ENCODE measurements around the gene KIF25.

KIF25 gene

DNA sequence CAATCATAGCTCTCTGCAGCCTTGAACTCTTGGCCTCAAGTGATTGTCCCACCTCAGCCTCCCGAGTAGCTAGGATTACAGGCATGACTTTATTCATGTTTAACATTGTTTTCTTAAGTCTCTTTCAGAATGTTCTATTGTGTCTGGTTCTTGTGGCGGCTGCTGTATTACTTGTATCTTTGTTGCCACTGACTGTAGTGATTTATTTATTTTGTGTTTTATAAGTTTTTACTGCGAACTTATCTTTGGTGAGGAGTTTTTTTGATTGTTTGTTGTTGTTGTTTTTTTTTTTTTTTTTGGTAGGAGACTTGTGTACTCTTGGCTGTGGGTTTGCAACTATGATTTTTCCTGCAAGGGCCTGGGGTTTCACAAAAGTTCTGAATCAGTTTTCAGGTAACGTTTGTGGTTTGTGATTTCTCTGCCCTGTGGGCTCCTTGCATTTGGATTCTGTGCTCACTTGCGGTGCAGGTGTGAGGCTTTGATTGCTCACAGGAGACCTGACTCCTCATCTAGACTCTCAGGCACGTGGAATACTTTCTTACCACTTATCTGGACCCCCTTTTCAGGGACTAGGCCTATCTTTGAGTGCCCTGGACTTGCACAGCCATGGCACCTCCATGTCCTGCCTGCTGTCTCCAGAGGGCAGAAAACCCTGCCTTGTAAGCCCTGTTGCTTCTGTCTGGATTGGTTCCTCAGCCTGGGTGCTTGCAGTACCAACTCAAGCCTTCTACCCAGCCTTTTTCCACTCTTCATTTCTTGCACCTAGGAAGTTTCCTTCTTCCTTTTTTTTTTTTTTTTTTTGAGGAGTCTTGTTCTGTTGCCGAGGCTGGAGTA is 25.2 kb downstream of the KIF25 start:
- Histone ChIP-seq H3K36me3 (ENCODE audit: control insufficient read depth in 1 of 2, insufficient read depth in 2 of 2, low read length in 2 of 2) (no peaks in the 10 kb centered on the region), H3K9me3 (ENCODE audit: control insufficient read depth in 1 of 2, low read length in 2 of 2) (peaks cover 0 to 2% of the 10 kb centered on the region in 2 donors), H3K4me3 (ENCODE audit: low read depth in 1 of 2, low read length in 2 of 2) (no peak overlapping the region), H3K4me1 (ENCODE audit: control insufficient read depth in 1 of 2, insufficient read depth in 2 of 2, low read length in 2 of 2) (no peaks in the 10 kb centered on the region), H3K27ac (ENCODE audit: low read length) (no peak overlapping the region), H3K27me3 (ENCODE audit: low read depth, low read length) (no peaks in the 10 kb centered on the region)

DNA sequence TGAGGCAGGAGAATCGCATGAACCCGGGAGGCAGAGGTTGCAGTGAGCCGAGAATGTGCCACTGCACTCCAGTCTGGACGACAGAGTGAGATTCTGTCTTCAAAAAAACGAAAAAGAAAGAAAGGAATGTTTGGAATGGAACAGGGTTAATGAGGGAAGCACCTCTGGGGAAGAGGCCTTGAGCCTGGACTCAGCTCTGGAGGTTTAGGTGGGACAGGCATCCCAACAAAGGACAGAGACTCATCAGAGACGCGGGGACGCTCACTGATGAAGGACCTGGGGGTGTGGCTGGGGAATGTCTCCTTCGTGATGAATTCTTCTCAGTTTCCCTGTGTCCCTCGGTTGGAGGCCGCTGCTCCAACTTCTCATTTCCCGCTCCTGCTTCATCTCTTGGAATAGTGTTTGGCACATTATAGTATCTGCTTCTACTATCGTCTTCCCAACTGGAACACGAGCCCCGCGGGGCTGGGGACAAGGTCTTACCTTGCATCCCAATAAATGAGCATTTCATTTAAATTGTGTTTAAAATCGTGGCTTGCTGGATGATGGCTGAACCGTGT is 27.6 kb downstream of the KIF25 start:
- Histone ChIP-seq H3K4me3 (ENCODE audit: low read depth in 1 of 2, low read length in 2 of 2) (no peak overlapping the region), H3K27ac (ENCODE audit: low read length) (no peak overlapping the region), H3K27me3 (ENCODE audit: low read depth, low read length) (no peaks in the 10 kb centered on the region), H3K4me1 (ENCODE audit: control insufficient read depth in 1 of 2, insufficient read depth in 2 of 2, low read length in 2 of 2) (no peaks in the 10 kb centered on the region), H3K9me3 (ENCODE audit: control insufficient read depth in 1 of 2, low read length in 2 of 2) (peaks cover 0 to 2% of the 10 kb centered on the region in 2 donors), H3K36me3 (ENCODE audit: control insufficient read depth in 1 of 2, insufficient read depth in 2 of 2, low read length in 2 of 2) (no peaks in the 10 kb centered on the region)

GRCh38 chr6:168025831-168026710 is 28.6 kb downstream of the KIF25 start:
- Histone ChIP-seq H3K4me3 (ENCODE audit: low read depth in 1 of 2, low read length in 2 of 2) (no peak overlapping the region), H3K27ac (ENCODE audit: low read length) (no peak overlapping the region), H3K27me3 (ENCODE audit: low read depth, low read length) (no peaks in the 10 kb centered on the region), H3K36me3 (ENCODE audit: control insufficient read depth in 1 of 2, insufficient read depth in 2 of 2, low read length in 2 of 2) (no peaks in the 10 kb centered on the region), H3K4me1 (ENCODE audit: control insufficient read depth in 1 of 2, insufficient read depth in 2 of 2, low read length in 2 of 2) (no peaks in the 10 kb centered on the region), H3K9me3 (ENCODE audit: control insufficient read depth in 1 of 2, low read length in 2 of 2) (no peaks in the 10 kb centered on the region)

GRCh38 chr6:168026925-168027324 is 29.5 kb downstream of the KIF25 start:
- no peak overlapping the region for H3K27ac ChIP-seq (ENCODE audit: low read length)
- H3K9me3 ChIP-seq (ENCODE audit: control insufficient read depth in 1 of 2, low read length in 2 of 2) = no peaks in the 10 kb centered on the region
- no peaks in the 10 kb centered on the region for H3K36me3 ChIP-seq (ENCODE audit: control insufficient read depth in 1 of 2, insufficient read depth in 2 of 2, low read length in 2 of 2)
- H3K4me3 ChIP-seq (ENCODE audit: low read depth in 1 of 2, low read length in 2 of 2) = no peak overlapping the region
- no peaks in the 10 kb centered on the region for H3K4me1 ChIP-seq (ENCODE audit: control insufficient read depth in 1 of 2, insufficient read depth in 2 of 2, low read length in 2 of 2)
- H3K27me3 ChIP-seq (ENCODE audit: low read depth, low read length) = no peaks in the 10 kb centered on the region

DNA sequence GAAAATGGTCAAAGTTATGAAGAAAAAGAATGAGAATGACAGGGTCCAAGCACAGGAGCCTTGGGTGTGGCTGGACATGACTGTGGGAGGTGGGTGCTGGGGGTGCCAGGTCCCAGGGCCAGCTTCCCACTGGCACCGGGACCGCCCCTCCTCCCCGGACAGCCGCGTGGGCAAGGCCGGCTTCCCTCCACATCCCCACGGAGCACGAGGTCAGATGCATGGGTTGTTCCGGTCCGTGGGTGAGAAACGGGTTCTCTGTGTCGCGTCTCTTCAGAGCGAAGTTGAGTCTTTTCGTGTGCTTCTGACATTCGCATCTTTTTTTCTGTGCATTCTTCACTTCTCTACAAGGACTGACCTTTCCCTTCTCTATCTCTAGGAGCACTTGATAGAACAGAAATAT is 30.1 kb downstream of the KIF25 start:
- no peaks in the 10 kb centered on the region for H3K9me3 ChIP-seq (ENCODE audit: control insufficient read depth in 1 of 2, low read length in 2 of 2)
- no peaks in the 10 kb centered on the region for H3K27me3 ChIP-seq (ENCODE audit: low read depth, low read length)
- no peak overlapping the region for H3K4me3 ChIP-seq (ENCODE audit: low read depth in 1 of 2, low read length in 2 of 2)
- H3K4me1 ChIP-seq (ENCODE audit: control insufficient read depth in 1 of 2, insufficient read depth in 2 of 2, low read length in 2 of 2) = no peaks in the 10 kb centered on the region
- no peak overlapping the region for H3K27ac ChIP-seq (ENCODE audit: low read length)
- no peaks in the 10 kb centered on the region for H3K36me3 ChIP-seq (ENCODE audit: control insufficient read depth in 1 of 2, insufficient read depth in 2 of 2, low read length in 2 of 2)

GRCh38 chr6:168028181-168028580 is 30.7 kb downstream of the KIF25 start:
- H3K9me3 ChIP-seq (ENCODE audit: control insufficient read depth in 1 of 2, low read length in 2 of 2) = no peaks in the 10 kb centered on the region
- H3K27me3 ChIP-seq (ENCODE audit: low read depth, low read length) = no peaks in the 10 kb centered on the region
- no peak overlapping the region for H3K27ac ChIP-seq (ENCODE audit: low read length)
- no peaks in the 10 kb centered on the region for H3K36me3 ChIP-seq (ENCODE audit: control insufficient read depth in 1 of 2, insufficient read depth in 2 of 2, low read length in 2 of 2)
- no peaks in the 10 kb centered on the region for H3K4me1 ChIP-seq (ENCODE audit: control insufficient read depth in 1 of 2, insufficient read depth in 2 of 2, low read length in 2 of 2)
- H3K4me3 ChIP-seq (ENCODE audit: low read depth in 1 of 2, low read length in 2 of 2) = no peak overlapping the region

DNA sequence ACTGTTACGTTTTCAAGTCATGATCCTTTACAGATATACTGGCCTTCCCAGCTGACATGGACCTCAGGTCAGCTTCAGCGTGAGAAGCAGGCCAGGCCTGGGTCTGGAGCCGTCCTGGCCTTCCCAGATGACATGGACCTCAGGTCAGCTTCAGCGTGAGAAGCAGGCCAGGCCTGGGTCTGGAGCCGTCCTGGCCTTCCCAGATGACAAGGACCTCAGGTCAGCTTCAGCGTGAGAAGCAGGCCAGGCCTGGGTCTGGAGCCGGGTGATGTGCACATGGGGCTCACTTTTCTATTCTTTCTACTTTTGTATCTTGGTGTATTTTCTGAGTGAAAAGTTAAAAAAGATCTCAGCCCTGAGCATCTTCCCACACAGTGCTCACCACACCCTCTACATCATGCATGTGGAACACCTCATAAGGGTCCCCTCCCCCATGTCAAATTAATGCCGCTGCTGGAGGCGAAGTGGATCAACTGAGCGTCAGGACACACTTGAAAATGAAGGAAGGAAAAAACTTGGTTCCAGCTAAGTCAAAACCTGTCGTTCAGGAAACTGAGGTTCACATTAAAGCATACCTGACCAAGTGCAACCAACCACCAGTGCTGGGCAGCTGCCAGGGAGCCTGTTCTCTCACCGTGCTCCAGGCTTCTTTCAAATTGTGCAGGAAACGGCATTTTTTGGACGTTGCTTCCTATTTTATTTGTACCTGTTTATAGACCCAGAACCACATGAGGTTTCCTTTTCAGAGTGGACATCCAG is 32.2 kb downstream of the KIF25 start:
- Histone ChIP-seq H3K9me3 (ENCODE audit: control insufficient read depth in 1 of 2, low read length in 2 of 2) (no peaks in the 10 kb centered on the region), H3K27ac (ENCODE audit: low read length) (no peak overlapping the region), H3K4me3 (ENCODE audit: low read depth in 1 of 2, low read length in 2 of 2) (no peak overlapping the region), H3K4me1 (ENCODE audit: control insufficient read depth in 1 of 2, insufficient read depth in 2 of 2, low read length in 2 of 2) (no peaks in the 10 kb centered on the region), H3K36me3 (ENCODE audit: control insufficient read depth in 1 of 2, insufficient read depth in 2 of 2, low read length in 2 of 2) (no peaks in the 10 kb centered on the region), H3K27me3 (ENCODE audit: low read depth, low read length) (no peaks in the 10 kb centered on the region)

- no peaks in the 10 kb centered on the region for H3K4me1 ChIP-seq (ENCODE audit: control insufficient read depth in 1 of 2, insufficient read depth in 2 of 2, low read length in 2 of 2)
- no peak overlapping the region for H3K27ac ChIP-seq (ENCODE audit: low read length)
- no peak overlapping the region for H3K4me3 ChIP-seq (ENCODE audit: low read depth in 1 of 2, low read length in 2 of 2)
- no peaks in the 10 kb centered on the region for H3K9me3 ChIP-seq (ENCODE audit: control insufficient read depth in 1 of 2, low read length in 2 of 2)
- H3K27me3 ChIP-seq (ENCODE audit: low read depth, low read length) = no peaks in the 10 kb centered on the region
- no peaks in the 10 kb centered on the region for H3K36me3 ChIP-seq (ENCODE audit: control insufficient read depth in 1 of 2, insufficient read depth in 2 of 2, low read length in 2 of 2)
Measured at GRCh38 chr6:168030218-168030746, 32.8 kb downstream of the KIF25 start.

DNA sequence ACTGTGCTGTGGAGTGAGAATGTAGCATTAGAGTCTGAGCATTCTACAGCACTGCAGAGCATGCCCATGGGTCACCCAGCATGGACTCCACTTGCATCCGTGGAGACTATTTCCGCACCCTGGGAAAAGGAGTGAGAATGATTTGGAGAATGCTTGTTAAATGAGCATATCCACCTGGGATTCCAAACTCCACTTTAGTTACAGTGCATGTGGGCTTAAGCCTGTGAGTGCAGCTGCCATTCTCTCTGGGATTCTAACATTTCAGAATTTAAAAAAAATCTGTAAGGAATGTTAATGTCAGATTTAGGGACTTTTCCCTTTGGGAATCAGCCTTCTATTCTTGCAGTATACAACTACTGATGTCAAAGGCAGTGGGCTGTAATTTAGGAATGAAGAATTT is 33.4 kb downstream of the KIF25 start:
- Histone ChIP-seq H3K27ac (ENCODE audit: low read length) (no peak overlapping the region), H3K4me1 (ENCODE audit: control insufficient read depth in 1 of 2, insufficient read depth in 2 of 2, low read length in 2 of 2) (peaks cover 3 to 4% of the 10 kb centered on the region in 2 donors), H3K36me3 (ENCODE audit: control insufficient read depth in 1 of 2, insufficient read depth in 2 of 2, low read length in 2 of 2) (no peaks in the 10 kb centered on the region), H3K9me3 (ENCODE audit: control insufficient read depth in 1 of 2, low read length in 2 of 2) (no peaks in the 10 kb centered on the region), H3K27me3 (ENCODE audit: low read depth, low read length) (no peaks in the 10 kb centered on the region), H3K4me3 (ENCODE audit: low read depth in 1 of 2, low read length in 2 of 2) (no peak overlapping the region)

DNA sequence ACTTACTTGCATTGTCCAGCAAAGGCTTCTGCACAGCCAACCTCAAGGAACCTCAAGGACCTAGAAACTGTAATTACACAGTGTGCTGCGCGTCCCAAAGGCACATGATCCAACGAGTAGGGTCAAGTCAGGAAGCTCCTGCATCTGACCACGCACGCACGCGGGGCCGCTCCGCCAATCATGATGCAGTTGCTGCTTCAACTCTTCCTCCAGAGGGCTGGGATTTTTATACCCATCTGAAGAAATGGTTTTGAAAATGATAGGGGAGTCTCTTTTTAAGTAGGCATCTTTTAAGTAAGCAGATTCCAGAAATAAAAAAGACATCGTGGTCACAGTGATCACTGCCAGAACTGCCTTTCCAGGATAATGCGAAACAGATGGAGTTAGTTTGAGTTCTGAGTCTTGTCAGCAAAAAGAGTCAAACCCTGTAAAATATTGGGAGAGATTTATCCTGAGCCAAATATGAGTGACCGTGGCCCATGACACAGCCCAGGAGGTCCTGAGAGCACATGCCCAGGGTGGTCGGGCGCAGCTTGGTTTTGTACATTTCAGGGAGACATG is 34.0 kb downstream of the KIF25 start:
- Histone ChIP-seq H3K4me1 (ENCODE audit: control insufficient read depth in 1 of 2, insufficient read depth in 2 of 2, low read length in 2 of 2) (peaks cover 4 to 7% of the 10 kb centered on the region in 2 donors), H3K4me3 (ENCODE audit: low read depth in 1 of 2, low read length in 2 of 2) (no peak overlapping the region), H3K27ac (ENCODE audit: low read length) (no peak overlapping the region), H3K27me3 (ENCODE audit: low read depth, low read length) (no peaks in the 10 kb centered on the region), H3K36me3 (ENCODE audit: control insufficient read depth in 1 of 2, insufficient read depth in 2 of 2, low read length in 2 of 2) (no peaks in the 10 kb centered on the region), H3K9me3 (ENCODE audit: control insufficient read depth in 1 of 2, low read length in 2 of 2) (no peaks in the 10 kb centered on the region)
